Measurements from ENCODE around the gene NEUROG3.

Gene NEUROG3, protein sequence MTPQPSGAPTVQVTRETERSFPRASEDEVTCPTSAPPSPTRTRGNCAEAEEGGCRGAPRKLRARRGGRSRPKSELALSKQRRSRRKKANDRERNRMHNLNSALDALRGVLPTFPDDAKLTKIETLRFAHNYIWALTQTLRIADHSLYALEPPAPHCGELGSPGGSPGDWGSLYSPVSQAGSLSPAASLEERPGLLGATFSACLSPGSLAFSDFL

GRCh38 chr10:69573056-69573806 is at the start of gene NEUROG3:
Gene NEUROG3 (minus strand): TSS chr10:69573422. CDS start chr10:69573043, 379 bp downstream.
- DNase-seq: no peak

DNA sequence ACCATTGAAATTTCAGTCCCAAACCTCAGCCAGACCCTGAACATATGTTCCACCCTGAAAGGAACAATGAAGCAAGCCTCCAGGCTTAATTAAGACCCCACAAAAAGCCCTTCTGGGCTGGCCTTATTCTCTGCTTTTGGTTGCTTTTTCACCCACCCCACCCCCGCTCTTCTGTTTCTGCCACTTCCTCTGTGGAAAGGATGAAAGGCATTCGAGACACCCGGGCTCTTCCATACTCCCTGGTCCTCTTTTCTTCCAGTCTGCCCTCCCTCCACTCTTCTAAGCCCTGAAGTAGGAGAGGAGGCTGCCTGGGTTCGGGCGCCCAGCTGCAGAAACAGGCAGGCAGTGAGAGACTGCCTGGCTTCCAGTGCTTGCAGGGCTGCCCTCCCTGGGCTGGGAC is 47.4 kb upstream of the NEUROG3 start:
- DNase-seq: no peak

- no peak for DNase-seq
These were observed 46.4 kb upstream of the NEUROG3 start for GRCh38 chr10:69619626-69620025.

GRCh38 chr10:69618746-69619145 is 45.5 kb upstream of the NEUROG3 start:
- no peak for DNase-seq

- DNase-seq: no peak
These were observed 43.1 kb upstream of the NEUROG3 start for GRCh38 chr10:69616358-69616757.

DNA sequence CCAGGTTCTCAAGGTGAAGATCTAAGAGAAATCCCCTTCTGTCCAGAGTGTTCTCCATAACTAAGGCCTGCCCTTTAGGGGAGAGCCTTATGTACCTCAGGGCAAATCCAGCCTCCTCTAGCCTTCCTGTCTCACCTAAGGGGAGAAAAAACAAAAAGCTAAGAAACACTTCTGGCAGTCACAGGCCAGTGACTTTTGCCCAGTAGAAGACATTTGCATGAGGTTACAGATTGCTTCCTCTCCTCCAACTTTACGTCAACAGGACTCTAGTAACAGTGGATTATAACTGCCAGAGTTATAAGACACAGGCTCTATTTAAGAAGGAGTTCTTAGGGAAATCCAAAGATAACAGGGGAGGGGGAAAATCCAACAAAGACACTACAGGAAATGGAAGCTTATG is 40.9 kb upstream of the NEUROG3 start:
- no peak for DNase-seq

- DNase-seq: peak; percentile 14
These were observed 39.5 kb upstream of the NEUROG3 start for GRCh38 chr10:69612760-69613159.

- no peak for DNase-seq
These were observed 35.9 kb upstream of the NEUROG3 start for GRCh38 chr10:69609077-69609476.

DNA sequence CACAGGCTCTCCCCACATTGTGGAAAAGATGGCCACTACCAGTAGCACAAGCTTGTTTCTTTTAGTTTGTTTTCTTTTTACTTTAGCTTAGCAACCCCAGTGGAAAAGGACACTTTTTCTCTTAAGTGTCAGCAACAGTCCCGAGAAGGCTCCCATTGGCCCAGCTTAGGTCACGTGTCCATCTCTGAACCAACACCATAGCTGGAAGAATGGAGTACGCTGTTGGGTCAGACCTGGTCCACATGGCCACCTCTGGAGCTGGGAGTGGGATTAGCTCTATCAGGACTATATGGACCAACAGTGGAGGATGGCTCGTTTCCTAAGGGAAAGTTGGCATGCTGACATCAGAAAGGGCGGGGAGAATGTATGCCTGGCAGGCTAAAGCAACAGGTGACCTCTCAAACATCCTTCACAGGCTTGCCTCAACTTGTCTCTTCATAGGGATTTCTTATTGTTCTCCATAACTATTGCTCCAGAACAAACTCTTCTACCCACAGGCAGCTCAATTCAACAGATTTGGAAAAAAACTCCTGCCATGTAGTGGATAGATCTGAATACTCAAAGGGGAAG is 27.6 kb upstream of the NEUROG3 start:
- DNase-seq: no peak

DNA sequence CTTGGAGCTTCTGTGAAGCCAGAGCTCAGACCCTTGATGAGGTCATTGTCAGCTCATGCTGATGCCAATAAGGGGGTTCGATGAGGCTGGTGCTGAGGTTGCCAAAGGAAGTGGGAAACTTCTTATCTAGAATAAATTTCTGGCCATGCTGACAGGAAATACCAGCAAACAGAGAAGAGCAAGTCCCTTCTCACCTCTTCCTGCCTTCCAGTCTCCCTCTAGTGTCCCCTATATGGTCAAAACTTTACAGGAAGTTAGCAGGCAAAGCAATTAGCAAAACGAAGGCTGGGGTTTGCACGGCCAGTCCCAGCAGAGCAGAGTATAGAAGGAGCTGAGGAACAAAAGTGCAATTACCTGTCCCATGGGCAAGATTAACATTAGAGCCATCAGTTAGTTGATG is 15.1 kb upstream of the NEUROG3 start:
- no peak for DNase-seq

DNA sequence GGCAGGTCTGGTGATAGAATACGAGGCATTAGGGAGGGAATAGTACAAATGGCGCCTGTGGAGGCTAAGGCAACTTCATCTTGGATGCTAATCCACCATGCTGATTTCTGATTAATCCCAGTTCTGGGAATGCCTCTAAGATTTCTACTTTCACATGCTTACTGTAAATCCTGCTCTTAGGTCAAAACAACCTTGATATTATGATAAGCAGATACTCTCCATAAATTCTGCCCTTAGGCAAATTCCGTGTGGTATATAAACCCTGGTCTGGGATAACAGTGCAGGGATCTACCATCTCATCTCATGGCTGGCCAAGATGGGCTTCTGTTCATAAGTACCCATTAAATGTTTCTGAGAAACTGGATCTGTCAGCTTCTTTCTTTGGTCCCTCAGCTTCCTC is 11.4 kb upstream of the NEUROG3 start:
- DNase-seq: no peak

- DNase-seq: no peak
These were observed 9.9 kb upstream of the NEUROG3 start for GRCh38 chr10:69583106-69583505.

GRCh38 chr10:69580435-69580834 is 7.2 kb upstream of the NEUROG3 start:
- DNase-seq: no peak

GRCh38 chr10:69579464-69580060 is 6.3 kb upstream of the NEUROG3 start:
- no peak for DNase-seq

DNA sequence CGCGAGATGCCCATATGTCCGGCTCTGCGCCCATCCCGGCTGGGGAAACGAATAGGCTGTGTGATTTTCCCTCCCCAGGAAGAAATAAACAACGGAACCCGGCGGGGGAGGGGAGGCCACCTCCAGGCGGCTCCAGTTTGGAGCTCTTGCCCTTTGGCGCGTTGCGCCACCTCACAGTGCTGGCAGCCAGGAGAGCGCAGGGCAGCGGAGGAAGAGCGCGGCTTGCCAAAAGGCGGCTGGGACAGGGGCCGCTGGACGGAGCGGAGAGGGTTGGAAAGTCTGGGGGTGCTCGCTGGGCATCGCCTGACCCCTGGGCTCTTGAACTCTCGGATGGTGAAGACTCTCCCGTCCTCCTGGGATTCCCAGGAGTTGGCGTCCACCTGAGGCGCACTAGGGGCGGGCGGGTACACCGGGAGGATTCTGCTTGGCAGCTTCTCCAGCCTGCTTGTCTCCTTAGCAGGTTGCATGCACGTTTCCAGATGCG is 5.3 kb upstream of the NEUROG3 start:
- no peak for DNase-seq

GRCh38 chr10:69577268-69578232 is 4.3 kb upstream of the NEUROG3 start:
- DNase-seq: no peak

GRCh38 chr10:69576334-69577011 is 3.3 kb upstream of the NEUROG3 start:
- no peak for DNase-seq

- DNase-seq: no peak
These were observed 2.0 kb upstream of the NEUROG3 start for GRCh38 chr10:69575164-69575722.

DNA sequence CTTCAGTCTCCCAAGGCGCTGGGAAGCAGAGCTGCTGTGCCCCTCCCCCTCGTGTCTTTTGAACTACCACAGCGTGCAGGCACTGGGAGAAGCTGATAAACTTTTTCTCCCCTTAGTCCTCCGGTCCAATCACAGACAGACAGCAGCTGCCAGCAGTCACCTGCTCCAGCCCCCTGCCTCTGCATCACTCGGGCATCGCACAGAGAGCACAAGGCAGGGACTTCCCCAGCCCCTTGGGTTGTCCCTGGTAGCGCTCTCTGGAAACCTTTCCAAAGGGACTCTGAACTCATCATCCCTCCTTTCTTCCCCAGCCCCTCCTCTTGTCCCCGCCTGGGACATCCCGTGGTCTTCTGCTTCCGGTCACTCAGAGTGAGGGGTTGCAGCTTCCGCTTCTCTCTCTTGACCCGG is 1.4 kb upstream of the NEUROG3 start:
- no peak for DNase-seq

GRCh38 chr10:69572159-69573055 is 815 bp downstream of the NEUROG3 start:
- no peak for DNase-seq
